Colonic mucosa (tissue), 4 donors: ENCODE data around the gene INO80C. TPM values are rescaled to one million over a fixed set of nuclear protein-coding genes. Genes with fewer than 3 reads are reported as not detected.
"Not testable (repeated sequence)": the region's sequence is repeated elsewhere in the genome, so short reads cannot be mapped to it uniquely, and the experiment has no call there.

Source experiments
- DNase-seq: peaks from one replicate; pipeline ENCODE4 v3.0.0-alpha.2; 2020
- H3K27ac ChIP-seq: fragments of 200-600 bp; one replicate; pipeline ENCODE4 v1.8.0; 2021
- H3K27me3 ChIP-seq: fragments of 200-600 bp; one replicate; pipeline ENCODE4 v1.8.0; 2021
- H3K36me3 ChIP-seq: fragments of 200-600 bp; one replicate; pipeline ENCODE4 v1.8.0; 2021
- H3K4me1 ChIP-seq: fragments of 200-600 bp; one replicate; pipeline ENCODE4 v1.8.0; 2021; ENCODE audit warnings: mild to moderate bottlenecking
- H3K4me3 ChIP-seq: fragments of 200-600 bp; one replicate; pipeline ENCODE4 v1.8.0; 2021
- H3K9ac ChIP-seq, 2 donors: one replicate each; pipeline ENCODE4 v1.7.0; 2013; ENCODE audit warnings: control low read depth in 2 of 2, low read depth in 2 of 2, low read length in 2 of 2
- H3K9me3 ChIP-seq: fragments of 200-600 bp; one replicate; pipeline ENCODE4 v1.8.0; 2021
- CTCF ChIP-seq: fragments of 200-600 bp; IDR thresholded peaks from one replicate; pipeline ENCODE4 v1.8.0; 2022; ENCODE audit warnings: antibody characterized with exemption, mild to moderate bottlenecking
- intact Hi-C: fragments of 100-400 bp; cut with DNase I; formaldehyde crosslinking; loops from one replicate; pipeline ENCODE4 v1.14.1; 2022
- total RNA-seq, 2 donors: library from RNA; stranded (reverse); fragmentation: NEBNext Ultra II Directional in 1 of 2; extraction: Animal tissue kit (Norgen Biotek cat#: 25700) in 1 of 2; gene quantifications; one replicate each; pipeline ENCODE4 v1.2.1, GENCODE V29; 2021
- donor health status: healthy.
- donor health status: DM: no; HTN: no; CAD: no.
- donor health status: DM: no; HTN: no; CAD: no.

Gene INO80C
- total RNA-seq, 2 donors from 2014 or later = 31.0 to 32.1 TPM

GRCh38 chr18:35494251-35495220 is 3.2 kb downstream of the INO80C start:
- peaks cover 10% of the 10 kb centered on the region for H3K4me1 ChIP-seq
- H3K27ac ChIP-seq = no peak overlapping the region
- no peaks in the 10 kb centered on the region for H3K27me3 ChIP-seq
- TF ChIP-seq CTCF = no peak
- no peak for DNase-seq
- intact Hi-C loops = no loop called here
- no peaks in the 10 kb centered on the region for H3K36me3 ChIP-seq
- no peaks in the 10 kb centered on the region for H3K9me3 ChIP-seq
- no peak overlapping the region for H3K4me3 ChIP-seq
- H3K9ac ChIP-seq = no peak overlapping the region

GRCh38 chr18:35491700-35492077 is 6.1 kb downstream of the INO80C start:
- DNase-seq = no peak
- H3K36me3 ChIP-seq = no peaks in the 10 kb centered on the region
- peaks cover 7% of the 10 kb centered on the region for H3K4me1 ChIP-seq
- H3K27ac ChIP-seq = no peak overlapping the region
- no peak overlapping the region for H3K9ac ChIP-seq
- no peaks in the 10 kb centered on the region for H3K9me3 ChIP-seq
- intact Hi-C loops = no loop called here
- no peaks in the 10 kb centered on the region for H3K27me3 ChIP-seq
- H3K4me3 ChIP-seq = no peak overlapping the region
- no peak for TF ChIP-seq CTCF

- DNase-seq = peak; percentile 16
- H3K9ac ChIP-seq = no peak overlapping the region
- TF ChIP-seq CTCF = no peak
- no peaks in the 10 kb centered on the region for H3K9me3 ChIP-seq
- H3K4me1 ChIP-seq = peaks cover 1% of the 10 kb centered on the region
- no peak overlapping the region for H3K27ac ChIP-seq
- intact Hi-C loops = no loop called here
- H3K4me3 ChIP-seq = no peak overlapping the region
- no peaks in the 10 kb centered on the region for H3K27me3 ChIP-seq
- no peaks in the 10 kb centered on the region for H3K36me3 ChIP-seq
Observed at GRCh38 chr18:35490894-35491699, 6.7 kb downstream of the INO80C start.

DNA sequence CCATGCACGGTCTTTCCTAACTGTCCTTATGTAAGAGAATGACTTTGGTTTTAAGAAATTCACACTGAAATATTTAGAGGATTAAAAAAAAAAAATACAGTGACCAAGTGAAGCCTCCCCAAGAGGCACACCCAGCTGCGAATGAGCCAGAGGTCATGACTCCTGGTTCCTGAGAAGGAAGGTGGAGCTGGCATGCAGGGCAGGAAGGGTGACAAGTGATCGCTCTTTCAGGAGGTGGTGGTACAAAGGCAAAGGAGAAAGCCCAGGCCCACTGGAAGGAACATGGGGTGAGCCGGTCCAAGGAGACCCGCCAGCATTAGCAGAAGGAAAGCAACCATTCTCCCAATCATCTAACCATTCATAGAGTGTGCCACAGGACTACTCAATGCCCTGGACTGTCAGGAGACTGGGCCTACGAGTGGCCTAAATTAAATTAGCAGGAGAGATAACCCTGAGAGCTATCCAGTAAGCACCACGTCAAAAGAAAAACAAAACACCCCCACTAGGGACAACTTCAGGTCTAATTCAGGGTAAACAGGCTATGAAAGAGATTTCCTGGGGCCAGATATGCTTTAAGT is 7.8 kb downstream of the INO80C start:
- Histone ChIP-seq H3K4me3 (no peak overlapping the region), H3K36me3 (no peaks in the 10 kb centered on the region), H3K9ac (no peak overlapping the region), H3K27me3 (no peaks in the 10 kb centered on the region), H3K9me3 (no peaks in the 10 kb centered on the region), H3K27ac (no peak overlapping the region), H3K4me1 (no peaks in the 10 kb centered on the region)
- DNase-seq = peak; percentile 64
- TF ChIP-seq CTCF = no peak
- intact Hi-C loops = no loop called here

DNA sequence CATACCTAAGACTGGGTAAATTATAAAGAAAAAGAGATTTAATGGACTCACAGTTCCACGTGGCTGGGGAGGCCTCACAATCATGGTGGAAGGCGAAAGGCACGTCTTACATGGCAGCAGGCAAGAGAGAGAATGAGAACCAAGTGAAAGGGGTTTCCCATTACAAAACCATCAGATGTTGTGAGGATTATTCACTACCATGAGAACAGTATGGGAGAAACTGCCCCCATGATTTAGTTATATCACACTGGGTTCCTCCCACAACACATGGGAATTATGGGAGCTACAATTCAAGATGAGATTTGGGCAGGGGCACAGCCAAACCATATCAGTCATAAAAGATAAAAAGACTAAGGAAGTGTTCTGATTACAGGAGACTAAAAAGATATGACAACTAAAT is 8.5 kb downstream of the INO80C start:
- H3K27ac ChIP-seq, DNase-seq, H3K36me3 ChIP-seq, H3K9me3 ChIP-seq, intact Hi-C loops, H3K4me3 ChIP-seq, H3K4me1 ChIP-seq, H3K9ac ChIP-seq, H3K27me3 ChIP-seq: not testable (repeated sequence)

DNA sequence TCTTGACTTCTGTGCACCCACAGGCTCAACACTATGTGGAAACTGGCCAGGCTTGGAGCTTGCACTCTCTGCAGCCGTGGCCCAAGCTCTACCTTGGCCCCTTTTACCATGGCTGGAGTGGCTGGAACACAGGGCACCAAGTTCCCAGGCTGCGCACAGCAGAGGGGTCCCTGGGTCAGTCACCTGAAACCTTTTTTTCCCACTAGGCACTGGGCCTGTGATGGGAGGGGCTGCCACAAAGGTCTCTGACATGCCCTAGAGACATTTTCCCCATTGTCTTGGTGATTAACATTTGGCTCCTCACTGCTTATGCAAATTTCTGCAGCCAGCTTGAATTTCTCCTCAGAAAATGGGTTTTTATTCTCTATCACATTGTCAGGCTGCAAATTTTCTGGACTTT is 9.4 kb downstream of the INO80C start:
- not testable (repeated sequence) for H3K27ac ChIP-seq

DNA sequence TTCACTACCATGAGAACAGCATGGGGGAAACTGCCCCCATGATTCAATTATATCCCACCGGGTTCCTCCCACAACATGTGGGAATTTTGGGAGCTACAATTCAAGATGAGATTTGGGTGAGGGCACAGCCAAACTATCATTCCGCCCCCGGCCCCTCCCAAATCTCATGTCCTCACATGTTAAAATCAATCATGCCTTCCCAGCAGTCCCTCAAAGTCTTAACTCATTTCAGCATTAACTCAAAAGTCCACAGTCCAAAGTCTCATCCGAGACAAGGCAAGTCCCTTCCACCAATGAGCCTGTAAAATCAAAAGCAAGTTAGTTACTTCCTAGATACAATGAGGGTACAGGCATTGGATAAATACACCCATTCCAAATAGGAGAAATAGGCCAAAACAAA is 10.2 kb downstream of the INO80C start:
- H3K27ac ChIP-seq = peak overlapping the region; percentile 40
- intact Hi-C loops, H3K9me3 ChIP-seq, H3K36me3 ChIP-seq, H3K4me1 ChIP-seq, H3K27me3 ChIP-seq, H3K9ac ChIP-seq, DNase-seq, H3K4me3 ChIP-seq: not testable (repeated sequence)

More for the DNA sequence above, 9.4 kb downstream of the INO80C start:
- H3K36me3 ChIP-seq, H3K4me3 ChIP-seq, DNase-seq, H3K27me3 ChIP-seq, intact Hi-C loops, H3K4me1 ChIP-seq, H3K9ac ChIP-seq, H3K9me3 ChIP-seq: not testable (repeated sequence)
